Astrocyte (in vitro differentiated cells and primary cell): ENCODE results near the gene SIPA1.

Experiments
- EZH2 ChIP-seq: IDR thresholded peaks from 2 replicates; pipeline ENCODE4 v1.6.1; 2012; ENCODE audit warnings: mild to moderate bottlenecking, low read length, inconsistent platforms; ENCODE audit not compliant: insufficient read depth
- TF ChIP-seq, protein P1 (sequence below): IDR thresholded peaks from 2 replicates; pipeline ENCODE4 v1.5.1; 2011; ENCODE audit warnings: low read depth, mild to moderate bottlenecking, inconsistent platforms, low read length, moderate library complexity; ENCODE audit not compliant: insufficient read depth

DNA sequence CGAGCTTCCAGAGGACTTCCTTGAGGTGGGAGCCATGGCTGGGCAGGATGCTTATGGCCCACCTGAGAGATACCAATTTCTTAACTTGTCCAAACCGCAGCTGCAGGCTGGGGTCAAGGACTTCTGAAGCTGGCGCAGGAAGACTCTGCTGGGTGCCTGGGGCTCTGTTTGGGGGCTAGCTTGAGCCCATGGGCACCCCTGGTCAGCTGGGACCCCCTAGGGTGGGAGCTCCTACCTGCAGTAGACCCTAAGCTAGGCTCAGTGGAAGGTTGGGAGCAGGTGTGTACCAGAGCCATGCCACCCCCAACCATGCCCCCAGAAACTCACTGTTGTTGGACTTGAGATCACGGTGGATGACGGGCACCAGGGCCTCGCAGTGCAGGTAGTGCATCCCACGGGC is 25.2 kb upstream of the SIPA1 start:
- TF ChIP-seq, protein P1, sequence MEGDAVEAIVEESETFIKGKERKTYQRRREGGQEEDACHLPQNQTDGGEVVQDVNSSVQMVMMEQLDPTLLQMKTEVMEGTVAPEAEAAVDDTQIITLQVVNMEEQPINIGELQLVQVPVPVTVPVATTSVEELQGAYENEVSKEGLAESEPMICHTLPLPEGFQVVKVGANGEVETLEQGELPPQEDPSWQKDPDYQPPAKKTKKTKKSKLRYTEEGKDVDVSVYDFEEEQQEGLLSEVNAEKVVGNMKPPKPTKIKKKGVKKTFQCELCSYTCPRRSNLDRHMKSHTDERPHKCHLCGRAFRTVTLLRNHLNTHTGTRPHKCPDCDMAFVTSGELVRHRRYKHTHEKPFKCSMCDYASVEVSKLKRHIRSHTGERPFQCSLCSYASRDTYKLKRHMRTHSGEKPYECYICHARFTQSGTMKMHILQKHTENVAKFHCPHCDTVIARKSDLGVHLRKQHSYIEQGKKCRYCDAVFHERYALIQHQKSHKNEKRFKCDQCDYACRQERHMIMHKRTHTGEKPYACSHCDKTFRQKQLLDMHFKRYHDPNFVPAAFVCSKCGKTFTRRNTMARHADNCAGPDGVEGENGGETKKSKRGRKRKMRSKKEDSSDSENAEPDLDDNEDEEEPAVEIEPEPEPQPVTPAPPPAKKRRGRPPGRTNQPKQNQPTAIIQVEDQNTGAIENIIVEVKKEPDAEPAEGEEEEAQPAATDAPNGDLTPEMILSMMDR, result no peak
- no peak for TF ChIP-seq EZH2
